Activated CD4-positive, alpha-beta T cell treated with anti-CD3 and anti-CD28 coated beads for 1 hour (primary cell): Measurements from ENCODE around the gene CCDC57.
"Not testable (repeated sequence)": the region's sequence is repeated elsewhere in the genome, so short reads cannot be mapped to it uniquely, and the experiment has no call there.

Experiments
- DNase-seq: peaks from one replicate; pipeline ENCODE4 v3.0.0-alpha.2; 2020

CCDC57 gene

DNA sequence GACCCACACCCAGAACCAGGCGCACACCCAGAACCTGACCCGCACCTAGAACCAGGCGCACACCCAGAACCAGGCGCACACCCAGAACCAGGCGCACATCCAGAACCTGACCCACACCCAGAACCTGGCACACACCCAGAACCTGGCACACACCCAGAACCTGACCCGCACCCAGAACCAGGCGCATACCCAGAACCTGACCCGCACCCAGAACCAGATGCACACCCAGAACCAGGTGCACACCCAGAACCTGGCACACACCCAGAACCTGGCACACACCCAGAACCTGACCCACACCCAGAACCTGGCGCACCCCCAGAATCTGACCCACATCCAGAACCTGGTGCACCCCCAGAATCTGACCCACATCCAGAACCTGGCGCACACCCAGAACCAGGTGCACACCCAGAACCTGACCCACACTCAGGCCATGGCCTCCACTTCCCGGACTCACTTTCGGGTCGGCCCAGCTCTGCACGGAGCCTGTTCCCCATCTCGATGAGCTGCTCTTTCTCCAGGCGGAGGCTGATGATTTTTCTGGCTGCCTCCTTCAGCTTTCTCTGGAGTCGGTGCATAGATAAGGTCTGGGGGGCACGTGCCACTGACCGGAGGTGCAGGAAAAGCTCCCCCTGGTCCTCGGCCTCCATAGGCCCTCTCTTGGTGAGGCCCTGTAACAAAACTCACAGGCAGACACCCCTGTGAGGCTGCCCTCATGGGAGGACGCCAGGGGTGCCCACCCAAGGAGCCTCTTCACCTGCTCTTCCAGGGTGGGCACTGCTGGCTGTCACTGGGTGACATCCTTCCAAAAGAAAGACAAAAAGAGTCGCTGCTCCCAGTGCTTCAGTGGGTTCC, 61.3 kb downstream of the CCDC57 start:
- DNase-seq: no peak

DNA sequence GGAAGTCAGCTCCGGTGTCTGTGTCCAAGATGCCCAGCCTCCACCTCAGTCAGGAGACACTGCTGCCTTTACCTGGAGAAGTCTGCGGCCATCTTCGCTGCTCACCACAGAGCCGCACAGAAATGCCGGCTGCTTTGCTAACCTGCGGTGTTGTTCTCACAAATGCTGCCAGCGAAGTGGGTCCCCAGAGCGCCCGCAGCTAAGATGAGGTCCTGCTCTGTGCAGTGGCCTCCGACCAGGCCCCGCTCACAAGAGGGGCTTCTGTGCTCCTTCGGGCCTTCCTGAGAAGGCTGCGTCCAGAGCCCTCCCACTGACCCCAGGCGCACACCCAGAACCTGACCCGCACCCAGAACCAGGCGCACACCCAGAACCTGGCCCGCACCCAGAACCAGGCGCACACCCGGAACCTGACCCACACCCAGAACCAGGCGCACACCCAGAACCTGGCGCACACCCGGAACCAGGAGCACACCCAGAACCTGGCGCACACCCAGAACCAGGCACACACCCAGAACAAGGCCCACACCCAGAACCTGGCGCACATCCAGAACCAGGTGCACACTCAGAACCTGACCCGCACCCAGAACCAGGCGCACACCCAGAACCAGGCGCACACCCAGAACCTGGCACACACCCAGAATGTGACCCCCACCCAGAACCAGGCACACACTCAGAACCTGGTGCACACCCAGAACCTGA, 63.1 kb downstream of the CCDC57 start:
- no peak for DNase-seq

DNA sequence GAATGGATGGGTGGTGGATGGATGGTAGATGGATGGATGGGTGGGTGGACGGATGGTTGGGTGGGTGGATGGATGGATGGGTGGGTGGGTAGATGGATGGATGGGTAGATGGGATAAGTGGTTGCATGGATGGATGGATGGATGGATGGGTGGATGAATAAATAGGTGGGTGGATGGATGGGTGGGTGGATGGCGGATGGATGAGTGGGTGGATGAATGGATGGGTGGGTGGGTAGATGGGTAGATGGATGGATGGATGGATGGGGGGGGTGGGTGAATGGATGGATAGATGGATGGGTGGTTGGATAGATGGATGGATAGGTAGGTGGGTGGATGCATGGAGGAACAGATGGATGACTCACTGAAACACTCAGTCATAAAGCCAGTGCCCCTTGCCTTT, 63.6 kb downstream of the CCDC57 start:
- DNase-seq: no peak

DNA sequence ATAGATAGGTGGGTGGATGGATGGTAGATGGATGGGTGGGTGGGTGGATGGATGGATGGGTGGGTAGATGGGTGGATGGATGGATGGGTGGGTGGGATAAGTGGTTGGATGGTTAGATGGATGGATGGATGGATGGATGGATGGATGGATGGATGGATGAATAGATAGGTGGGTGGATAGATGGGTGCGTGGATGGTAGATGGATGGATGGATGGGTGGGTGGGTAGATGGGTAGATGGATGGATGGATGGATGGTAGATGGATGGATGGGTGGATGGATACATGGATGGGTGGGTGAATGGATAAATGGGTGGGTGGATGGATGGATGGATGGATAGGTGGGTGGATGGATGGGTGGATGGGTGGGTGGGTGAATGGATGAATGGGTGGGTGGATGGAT, 64.6 kb downstream of the CCDC57 start:
- DNase-seq: no peak

DNA sequence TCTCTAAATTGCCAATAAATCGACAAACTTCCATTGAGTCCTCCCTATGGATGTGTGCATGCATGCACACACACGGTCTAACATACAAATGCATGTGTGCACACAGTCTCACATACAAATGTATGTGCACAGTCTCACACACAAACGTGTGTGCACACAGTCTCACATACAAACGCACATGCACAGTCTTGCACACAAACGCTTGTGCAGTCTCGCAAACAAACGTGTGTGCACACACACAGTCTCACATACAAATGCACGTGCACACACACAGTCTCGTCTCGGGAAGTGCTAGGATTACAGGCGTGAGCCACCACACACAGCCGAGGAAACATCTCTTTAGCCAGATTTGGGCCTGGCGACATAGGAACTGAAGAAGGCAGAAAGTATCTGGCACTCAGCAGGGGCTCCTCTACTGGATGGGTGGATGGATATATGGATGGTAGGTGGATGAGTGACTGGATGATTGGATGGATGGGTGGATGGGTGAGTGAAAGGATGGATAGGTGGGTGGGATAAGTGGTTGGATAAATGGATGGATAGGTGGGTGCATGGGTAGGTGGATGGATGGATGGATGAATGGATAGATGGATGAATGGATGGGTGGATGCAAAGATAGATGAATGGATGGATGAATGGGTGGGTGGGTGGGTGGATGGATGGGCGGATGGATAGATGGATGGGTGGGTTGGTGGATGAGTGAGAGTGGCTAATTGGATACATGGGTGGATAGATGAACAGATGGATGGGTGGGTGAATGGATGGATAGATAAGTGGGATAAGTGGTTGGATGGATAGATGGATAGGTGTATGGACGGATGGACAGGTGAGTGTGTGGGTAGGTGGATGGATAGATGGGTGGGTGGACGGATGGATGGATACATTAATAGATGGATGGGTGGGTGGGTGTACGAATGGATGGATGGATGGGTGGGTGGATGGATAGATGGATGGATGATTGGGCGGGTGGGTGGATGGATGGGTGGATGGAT, 65.7 kb downstream of the CCDC57 start:
- DNase-seq: no peak

DNA sequence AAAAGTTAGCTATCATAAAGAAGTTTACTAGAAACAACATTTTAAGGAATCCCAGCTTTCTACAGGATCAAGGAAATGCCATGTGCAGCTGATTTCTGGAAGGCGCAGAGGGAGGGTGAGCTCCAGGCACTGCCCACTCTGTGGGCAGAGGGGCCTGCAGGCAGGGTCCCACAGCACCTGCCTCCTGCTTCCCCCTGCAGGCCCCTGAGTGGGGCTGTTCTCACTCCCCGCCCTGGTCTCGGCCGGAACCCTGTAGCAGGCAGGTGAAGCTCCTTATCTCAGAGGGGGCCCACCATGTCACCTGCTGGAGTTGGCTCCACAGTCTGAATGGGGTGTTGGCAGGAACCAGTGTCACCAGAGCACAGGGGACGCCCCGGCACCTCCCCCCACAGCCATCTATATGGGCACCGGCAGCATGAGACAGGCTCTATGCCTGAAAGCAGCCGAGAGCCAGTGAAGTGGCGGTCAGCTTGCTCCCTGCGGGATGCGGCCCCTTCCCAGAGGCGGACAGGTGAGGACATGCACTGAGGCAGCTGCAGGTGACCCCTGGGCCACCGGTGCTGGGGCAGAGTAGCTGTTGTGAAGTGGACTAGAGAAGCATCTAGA, 67.0 kb downstream of the CCDC57 start:
- no peak for DNase-seq

DNA sequence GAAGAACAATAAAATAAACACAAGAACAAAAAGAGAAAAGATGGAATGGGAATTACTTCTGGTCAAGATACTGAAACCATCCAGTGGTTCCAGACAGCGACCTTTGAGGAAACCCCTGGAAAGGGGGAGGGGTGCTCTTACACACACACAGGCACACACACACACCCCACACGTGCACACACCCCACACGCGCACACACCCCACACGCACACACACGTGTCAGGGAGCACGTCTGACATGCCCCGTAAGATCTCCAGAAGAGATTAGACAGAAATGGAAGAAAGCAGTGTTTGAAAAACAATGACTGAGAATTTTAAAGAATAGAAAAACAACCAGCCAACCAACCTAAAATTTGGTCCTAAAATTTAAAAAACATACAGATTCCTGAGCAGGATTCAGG, 69.3 kb downstream of the CCDC57 start:
- DNase-seq: no peak

DNA sequence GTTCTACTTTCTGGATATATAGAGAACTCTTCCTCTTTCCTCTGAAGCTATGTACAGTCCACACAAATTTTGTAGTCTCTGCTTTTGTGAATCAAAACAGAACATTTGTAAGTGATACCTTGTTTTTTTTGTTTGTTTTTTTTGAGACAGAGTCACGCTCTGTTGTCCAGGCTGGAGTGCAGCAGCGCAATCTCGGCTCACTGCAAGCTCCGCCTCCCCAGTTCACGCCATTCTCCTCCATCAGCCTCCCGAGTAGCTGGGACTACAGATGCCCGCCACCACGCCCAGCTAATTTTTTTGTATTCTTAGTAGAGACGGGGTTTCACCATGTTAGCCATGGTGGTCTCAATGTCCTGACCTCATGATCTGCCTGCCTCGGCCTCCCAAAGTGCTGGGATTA, 72.7 kb downstream of the CCDC57 start:
- not testable (repeated sequence) for DNase-seq

DNA sequence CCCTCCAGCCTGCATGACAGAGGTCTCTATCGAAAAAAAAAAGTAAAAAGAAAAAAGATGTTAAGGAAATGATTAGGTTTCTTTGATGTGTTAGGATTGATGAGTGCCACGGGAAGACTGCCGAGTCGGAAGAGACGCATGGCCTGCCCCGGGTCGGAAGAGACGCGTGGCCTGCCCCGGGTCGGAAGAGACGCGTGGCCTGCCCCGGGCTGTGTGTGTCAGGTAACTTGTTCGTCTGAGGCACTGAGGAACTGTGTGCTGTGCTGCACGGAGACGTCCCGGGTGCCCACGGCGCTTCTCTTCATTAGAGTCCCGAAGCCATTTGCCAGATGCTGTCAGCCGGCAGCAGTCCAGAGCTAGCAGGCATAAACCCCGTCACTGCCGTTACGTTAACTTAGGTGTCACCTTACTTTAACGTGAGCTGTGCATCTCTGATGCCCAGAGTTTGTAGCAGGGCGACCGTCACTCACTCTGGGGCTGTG, 74.1 kb downstream of the CCDC57 start:
- DNase-seq: no peak

DNA sequence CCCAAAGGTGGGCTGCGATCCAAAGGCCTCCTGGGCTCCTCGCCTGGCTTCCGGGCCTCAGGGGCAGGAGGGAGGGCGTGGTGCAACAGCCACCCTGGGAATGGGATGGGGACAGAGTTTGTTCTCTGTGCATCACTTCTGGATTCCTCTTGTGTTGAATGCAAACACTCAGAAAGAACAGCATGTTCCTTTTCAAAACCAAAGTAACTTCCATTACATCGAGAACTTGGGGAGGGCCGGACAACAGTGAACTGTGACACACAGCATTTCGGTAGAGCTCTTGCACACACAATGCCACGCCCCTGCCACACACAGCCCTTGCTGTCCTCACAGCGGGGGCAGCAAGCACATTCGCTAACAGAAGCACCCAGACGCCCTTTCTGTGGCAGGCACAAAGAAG, 78.5 kb downstream of the CCDC57 start:
- no peak for DNase-seq

DNA sequence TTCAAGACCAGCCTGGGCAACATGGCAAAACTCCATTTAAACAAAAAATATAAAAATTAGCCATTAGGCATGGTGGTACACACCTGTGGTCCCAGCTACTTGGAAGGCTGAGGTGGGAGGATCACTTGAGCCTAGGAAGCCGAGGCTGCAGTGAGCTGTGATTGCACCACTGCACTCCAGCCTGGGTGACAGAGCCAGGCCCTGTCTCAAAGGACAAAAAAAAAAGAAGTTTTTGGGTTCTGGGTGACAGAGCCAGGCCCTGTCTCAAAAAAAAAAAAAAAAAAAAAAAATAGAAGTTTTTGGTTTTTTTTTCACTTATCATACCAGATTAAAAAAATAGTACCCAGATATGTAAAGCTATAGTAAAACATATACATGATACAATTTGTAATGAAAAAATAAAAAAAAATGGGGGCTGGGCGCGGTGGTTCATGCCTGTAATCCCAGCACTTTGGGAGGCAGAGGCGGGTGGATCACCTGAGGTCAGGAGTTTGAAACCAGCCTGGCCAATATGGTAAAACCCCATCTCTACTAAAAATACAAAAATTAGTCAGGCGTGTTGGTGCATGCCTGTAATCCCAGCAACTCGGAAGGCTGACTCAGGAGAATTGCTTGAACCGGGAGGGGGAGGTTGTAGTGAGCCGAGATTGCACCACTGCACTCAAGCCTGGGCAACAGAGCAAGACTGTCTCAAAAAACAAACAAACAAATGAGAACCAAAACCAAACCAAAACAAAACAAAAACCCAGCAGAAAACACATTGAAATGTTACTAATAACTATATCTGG, 79.3 kb downstream of the CCDC57 start:
- not testable (repeated sequence) for DNase-seq

DNA sequence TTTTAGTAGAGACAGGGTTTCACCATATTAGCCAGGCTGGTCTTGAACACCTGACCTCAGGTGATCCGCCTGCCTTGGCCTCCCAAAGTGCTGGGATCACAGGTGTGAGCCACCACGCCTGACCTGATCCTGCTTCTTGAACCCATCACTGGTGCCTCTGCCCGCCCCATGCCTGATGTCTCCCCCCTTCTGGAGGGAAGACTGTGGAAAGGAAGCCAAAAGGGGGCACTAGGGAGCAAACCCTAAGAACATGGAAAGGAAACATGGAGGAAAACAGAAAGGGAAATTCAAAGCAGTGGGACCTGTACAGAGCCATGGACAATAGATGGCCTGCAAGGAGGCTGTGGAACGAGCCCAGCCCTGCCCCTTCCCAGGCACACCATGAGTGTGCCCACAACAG, 83.5 kb downstream of the CCDC57 start:
- DNase-seq: no peak

DNA sequence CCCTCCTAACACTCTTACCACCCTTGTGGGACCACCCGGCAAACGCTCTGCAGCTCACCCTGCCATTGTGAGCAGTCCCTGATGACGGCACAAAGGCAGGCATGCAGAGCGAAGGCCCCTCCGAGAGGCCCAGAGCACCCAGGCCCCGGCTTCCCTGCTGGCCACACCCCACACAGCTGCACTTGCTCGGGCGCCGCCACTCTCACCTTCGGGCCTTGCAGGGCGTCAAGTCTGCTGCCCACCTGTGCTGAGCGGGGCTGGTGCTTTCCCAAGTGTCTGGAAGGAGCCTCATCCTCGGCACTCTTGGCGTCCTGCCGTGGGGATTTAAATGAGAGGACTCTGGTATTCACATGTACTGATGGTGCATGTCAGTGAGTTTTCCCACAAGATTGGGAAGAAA, 84.4 kb downstream of the CCDC57 start:
- no peak for DNase-seq

DNA sequence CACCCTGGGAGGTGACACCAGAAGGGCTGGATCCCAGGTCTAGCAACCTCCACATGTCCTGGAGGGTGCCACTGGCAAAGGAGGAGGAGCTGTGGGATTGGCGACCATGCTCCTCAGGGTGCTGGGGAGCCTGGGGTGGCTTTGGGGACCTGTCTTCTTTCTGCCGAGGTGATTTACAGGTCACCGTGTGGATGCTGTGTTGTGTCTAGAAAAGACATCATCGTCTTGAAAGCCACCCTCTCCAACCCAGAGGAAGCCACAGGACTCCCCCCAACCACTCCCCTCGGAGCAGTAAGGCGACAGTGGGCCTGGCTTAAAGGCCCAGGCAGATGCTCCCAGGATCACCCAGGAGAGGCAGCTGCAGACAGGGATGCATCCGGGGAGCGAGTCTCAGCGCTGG, 84.9 kb downstream of the CCDC57 start:
- DNase-seq: no peak

DNA sequence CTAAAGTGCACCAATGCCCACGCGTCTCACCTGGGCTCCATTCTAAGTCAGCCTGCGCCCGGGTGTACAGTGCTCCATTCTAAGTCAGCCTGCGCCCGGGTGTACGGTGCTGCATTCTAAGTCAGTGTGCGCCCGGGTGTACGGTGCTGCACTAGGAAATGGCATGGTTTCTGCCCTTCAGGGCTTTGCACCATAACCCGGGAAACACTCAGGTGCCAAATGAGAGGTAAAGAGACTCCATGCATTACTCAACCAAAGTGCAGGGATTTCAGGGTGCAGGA, 85.4 kb downstream of the CCDC57 start:
- no peak for DNase-seq

DNA sequence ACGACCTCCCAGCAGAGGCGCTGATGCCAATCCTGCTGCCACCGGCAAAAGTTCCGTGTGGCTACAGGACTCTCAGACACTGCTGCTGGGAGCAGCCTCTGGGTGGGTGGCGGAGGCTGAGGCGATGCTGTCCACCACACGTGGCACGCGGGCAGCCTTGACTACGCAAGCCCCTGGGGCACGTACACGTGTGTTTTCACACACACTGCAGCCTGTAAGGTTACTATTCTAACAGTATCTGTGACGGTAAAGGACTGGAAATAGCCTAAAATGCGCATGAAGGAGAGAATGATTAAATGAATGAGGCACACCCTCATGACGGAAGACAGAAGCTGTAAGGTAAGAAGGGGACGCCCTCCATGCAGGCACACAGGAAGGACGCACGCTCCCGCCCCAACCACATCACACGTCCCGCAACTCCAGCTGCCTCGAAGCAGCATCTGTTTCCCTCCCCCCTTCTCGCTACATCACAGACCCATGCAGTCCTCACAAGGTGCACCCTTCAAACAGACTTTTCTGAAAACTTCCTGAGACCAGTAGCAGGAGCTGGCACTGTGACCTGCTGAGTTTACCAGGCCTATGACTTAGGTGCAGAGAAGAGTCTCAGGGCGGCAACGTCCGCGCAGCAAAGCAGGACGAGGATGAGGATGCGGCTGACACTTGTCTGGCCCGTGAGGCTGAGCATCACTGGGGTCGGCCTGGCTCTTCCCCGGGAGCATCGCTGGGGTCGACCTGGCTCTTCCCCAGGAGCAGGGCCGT, 85.9 kb downstream of the CCDC57 start:
- DNase-seq: peak; percentile 74

DNA sequence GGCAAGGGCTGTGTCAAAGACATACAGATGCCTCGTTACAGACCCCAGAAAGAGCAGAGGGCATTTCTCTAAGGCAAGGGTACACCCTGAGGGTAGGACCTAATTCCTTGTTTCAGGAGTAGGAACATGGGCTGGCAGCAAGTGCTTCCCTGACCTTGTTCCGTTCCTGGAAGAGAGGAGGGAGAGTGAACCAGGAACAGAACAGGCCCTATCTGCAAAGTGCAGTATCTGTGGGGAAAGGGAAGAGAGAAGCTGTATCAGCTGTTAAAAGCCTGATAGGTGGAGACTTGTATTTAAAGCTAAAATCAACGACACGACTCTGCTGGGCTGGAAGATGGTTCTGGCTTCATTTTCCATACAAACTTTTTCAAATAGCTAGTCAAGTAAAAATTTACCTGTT, 88.5 kb downstream of the CCDC57 start:
- DNase-seq: no peak

DNA sequence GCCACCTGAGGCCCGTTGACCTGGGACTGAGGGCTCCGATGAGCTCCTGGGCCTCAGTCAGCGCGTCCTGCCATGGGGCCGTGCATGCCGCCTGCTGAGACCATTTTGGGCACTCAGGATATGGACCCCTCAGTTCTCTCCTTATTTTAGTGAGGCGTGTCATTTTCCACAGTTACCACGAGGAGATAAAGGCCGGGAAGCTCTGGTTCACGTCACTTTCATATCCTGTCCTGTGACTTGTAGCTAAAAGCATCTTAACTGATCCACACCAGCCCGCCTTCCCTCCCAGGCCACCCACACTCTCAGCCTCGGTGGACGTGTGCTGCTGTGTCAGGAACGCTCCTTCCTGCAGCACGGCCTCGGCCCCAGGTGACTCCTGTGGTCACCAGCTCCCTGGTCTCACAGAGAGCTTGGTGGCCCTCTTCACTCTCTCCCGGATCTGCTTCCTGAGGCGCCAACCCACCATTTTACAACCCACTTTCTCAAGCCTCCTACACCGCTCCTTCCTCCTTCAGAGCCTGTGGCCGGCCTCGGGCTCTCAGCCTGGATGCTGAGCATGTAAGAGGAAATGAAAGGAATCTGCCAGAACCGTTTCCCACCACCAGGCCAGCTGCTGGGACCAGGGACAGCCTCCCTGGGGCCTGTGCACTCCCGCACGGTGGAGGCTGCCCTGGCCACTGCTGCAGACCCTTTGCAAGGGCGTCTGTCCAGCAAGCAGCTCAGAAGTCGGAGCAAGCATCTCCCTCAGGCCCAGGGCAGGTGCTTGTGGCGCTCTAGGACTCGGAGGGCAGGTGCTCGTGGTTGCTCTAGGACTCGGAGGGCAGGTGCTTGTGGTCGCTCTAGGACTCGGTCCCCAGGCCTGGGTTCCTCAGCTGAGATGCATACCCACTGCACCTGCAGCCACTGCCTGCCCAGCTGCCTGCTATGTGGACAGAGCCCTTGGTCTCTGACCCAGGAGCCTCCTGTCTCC, 90.7 kb downstream of the CCDC57 start:
- DNase-seq: no peak

DNA sequence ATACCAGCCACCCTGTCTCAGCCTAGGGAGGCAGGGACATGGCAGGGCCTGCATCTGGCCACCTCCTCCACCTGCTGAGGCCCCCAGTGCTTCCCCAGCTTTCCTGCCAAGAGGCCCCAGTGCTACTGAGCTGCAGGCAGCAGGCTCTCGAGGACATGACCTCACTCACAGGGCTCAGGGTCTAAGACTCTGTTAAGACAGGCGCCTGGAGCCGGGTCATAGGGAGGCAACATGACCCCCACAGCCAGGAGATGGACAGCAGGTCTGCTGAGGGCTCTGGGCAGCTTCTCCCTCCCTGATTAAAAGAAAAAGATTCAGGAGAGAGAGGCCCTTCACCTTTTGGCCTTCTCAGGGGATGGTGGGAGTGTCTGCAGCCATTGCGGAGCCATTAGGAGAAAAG, 91.4 kb downstream of the CCDC57 start:
- no peak for DNase-seq

DNA sequence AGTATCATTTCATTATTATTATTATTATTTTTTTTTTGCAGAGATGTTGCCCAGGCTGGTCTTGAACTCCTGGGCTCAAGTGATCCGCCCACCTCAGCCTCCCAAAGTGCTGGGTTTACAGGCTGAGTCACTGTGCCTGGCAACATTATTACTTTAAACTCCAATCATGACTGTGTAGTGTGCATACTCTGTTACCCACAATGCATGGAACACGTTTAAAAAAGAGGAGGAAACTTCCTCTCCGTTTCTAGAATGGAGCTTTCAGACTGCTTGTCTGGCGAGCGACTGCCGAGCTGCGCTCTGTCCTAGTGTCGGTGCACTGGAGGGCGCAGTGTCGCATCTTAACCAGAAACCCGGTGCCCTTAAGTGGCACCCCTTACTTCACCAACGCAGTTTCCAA, 92.5 kb downstream of the CCDC57 start:
- no peak for DNase-seq
